Central memory CD8-positive, alpha-beta T cell (primary cell): ENCODE data around the gene IFNAR2.
"Not testable (repeated sequence)": the region's sequence is repeated elsewhere in the genome, so short reads cannot be mapped to it uniquely, and the experiment has no call there.

Source experiments
- ATAC-seq: fragments of 150-1000 bp; cut with Tn5 transposase; replicated peaks from 2 replicates; pipeline ENCODE4 v1.10.0; 2022; ENCODE audit warnings: mild to moderate bottlenecking, moderate FRiP score, moderate number of reproducible peaks; ENCODE audit not compliant: poor library complexity, severe bottlenecking; ENCODE audit errors: extremely low read depth
- DNase-seq, 2 donors: peaks; one replicate each; pipeline ENCODE4 v3.0.0; 2021; ENCODE audit warnings: low spot score in 2 of 2
- H3K27ac Mint-ChIP-seq: one replicate; pipeline ENCODE4 v1.8.0; 2022; ENCODE audit warnings: low read depth, mild to moderate bottlenecking, moderate library complexity, mixed read lengths
- H3K27me3 Mint-ChIP-seq: one replicate; pipeline ENCODE4 v1.8.0; 2022; ENCODE audit warnings: mixed read lengths
- H3K36me3 Mint-ChIP-seq: one replicate; pipeline ENCODE4 v1.8.0; 2022; ENCODE audit warnings: mild to moderate bottlenecking, moderate library complexity, mixed read lengths; ENCODE audit not compliant: insufficient read depth
- H3K4me1 Mint-ChIP-seq: one replicate; pipeline ENCODE4 v1.8.0; 2022; ENCODE audit warnings: mixed read lengths
- H3K4me3 Mint-ChIP-seq: one replicate; pipeline ENCODE4 v1.8.0; 2022; ENCODE audit warnings: mild to moderate bottlenecking, moderate library complexity, mixed read lengths
- H3K9me3 Mint-ChIP-seq: one replicate; pipeline ENCODE4 v1.8.0; 2022; ENCODE audit warnings: mixed read lengths

The IFNAR2 gene

GRCh38 chr21:33239559-33240127, 9.9 kb downstream of the IFNAR2 start:
- Mint-ChIP-seq H3K36me3 (peaks cover 19% of the 10 kb centered on the region), H3K4me3 (peak overlapping the region; percentile 62)
- not testable (repeated sequence) for DNase-seq

GRCh38 chr21:33240404-33240803, 10.7 kb downstream of the IFNAR2 start:
- peak overlapping the region; percentile 62 for H3K4me3 Mint-ChIP-seq
- H3K27ac Mint-ChIP-seq: peak overlapping the region; percentile 93
- H3K27me3 Mint-ChIP-seq: no peaks in the 10 kb centered on the region
- no peak for ATAC-seq
- no peaks in the 10 kb centered on the region for H3K9me3 Mint-ChIP-seq
- H3K36me3 Mint-ChIP-seq: peaks cover 25% of the 10 kb centered on the region
- DNase-seq: no peak
- peaks cover 81% of the 10 kb centered on the region for H3K4me1 Mint-ChIP-seq

More at GRCh38 chr21:33239559-33240127, 9.9 kb downstream of the IFNAR2 start:
- not testable (repeated sequence) for H3K9me3 Mint-ChIP-seq, ATAC-seq, H3K27me3 Mint-ChIP-seq
- peaks cover 82% of the 10 kb centered on the region for H3K4me1 Mint-ChIP-seq
- peak overlapping the region; percentile 93 for H3K27ac Mint-ChIP-seq

GRCh38 chr21:33241846-33242245, 12.1 kb downstream of the IFNAR2 start:
- peak overlapping the region; percentile 30 for H3K27ac Mint-ChIP-seq
- no peaks in the 10 kb centered on the region for H3K9me3 Mint-ChIP-seq
- peaks cover 67% of the 10 kb centered on the region for H3K4me1 Mint-ChIP-seq
- no peaks in the 10 kb centered on the region for H3K27me3 Mint-ChIP-seq
- H3K36me3 Mint-ChIP-seq: peaks cover 39% of the 10 kb centered on the region
- ATAC-seq (no peak), DNase-seq (no peak)
- H3K4me3 Mint-ChIP-seq: peak overlapping the region; percentile 23

GRCh38 chr21:33242846-33243245, 13.1 kb downstream of the IFNAR2 start:
- H3K36me3 Mint-ChIP-seq: peaks cover 45% of the 10 kb centered on the region
- H3K4me3 Mint-ChIP-seq: peak overlapping the region; percentile 42
- peaks cover 61% of the 10 kb centered on the region for H3K4me1 Mint-ChIP-seq
- not testable (repeated sequence) for H3K27ac Mint-ChIP-seq, ATAC-seq, H3K9me3 Mint-ChIP-seq, H3K27me3 Mint-ChIP-seq, DNase-seq

GRCh38 chr21:33244082-33244778, 14.5 kb downstream of the IFNAR2 start:
- ATAC-seq: peak; percentile 50
- Mint-ChIP-seq H3K9me3 (no peaks in the 10 kb centered on the region), H3K4me1 (peaks cover 57% of the 10 kb centered on the region), H3K27me3 (no peaks in the 10 kb centered on the region), H3K36me3 (peaks cover 57% of the 10 kb centered on the region), H3K27ac (peak overlapping the region; percentile 91), H3K4me3 (peak overlapping the region; percentile 71)
- no peak for DNase-seq

GRCh38 chr21:33244779-33245105, 15.0 kb downstream of the IFNAR2 start:
- Mint-ChIP-seq H3K27ac (peak overlapping the region; percentile 91), H3K4me1 (peaks cover 56% of the 10 kb centered on the region), H3K4me3 (peak overlapping the region; percentile 71), H3K9me3 (no peaks in the 10 kb centered on the region), H3K36me3 (peaks cover 61% of the 10 kb centered on the region), H3K27me3 (no peaks in the 10 kb centered on the region)
- no peak for DNase-seq
- ATAC-seq: no peak

- Mint-ChIP-seq H3K4me1 (peaks cover 51% of the 10 kb centered on the region), H3K4me3 (peak overlapping the region; percentile 71), H3K27ac (peak overlapping the region; percentile 91), H3K36me3 (peaks cover 65% of the 10 kb centered on the region), H3K27me3 (no peaks in the 10 kb centered on the region), H3K9me3 (no peaks in the 10 kb centered on the region)
- no peak for ATAC-seq
- DNase-seq: no peak
Measured at GRCh38 chr21:33245289-33245918, 15.7 kb downstream of the IFNAR2 start.

- Mint-ChIP-seq H3K27ac (no peak overlapping the region), H3K9me3 (no peaks in the 10 kb centered on the region), H3K27me3 (no peaks in the 10 kb centered on the region), H3K36me3 (peaks cover 76% of the 10 kb centered on the region), H3K4me1 (peaks cover 58% of the 10 kb centered on the region), H3K4me3 (no peak overlapping the region)
- DNase-seq (no peak), ATAC-seq (no peak)
Measured at GRCh38 chr21:33246506-33246905, 16.8 kb downstream of the IFNAR2 start.

- peaks cover 79% of the 10 kb centered on the region for H3K36me3 Mint-ChIP-seq
- no peaks in the 10 kb centered on the region for H3K27me3 Mint-ChIP-seq
- no peaks in the 10 kb centered on the region for H3K9me3 Mint-ChIP-seq
- H3K4me1 Mint-ChIP-seq: peaks cover 53% of the 10 kb centered on the region
- ATAC-seq (no peak), DNase-seq (no peak)
- H3K27ac Mint-ChIP-seq: no peak overlapping the region
- no peak overlapping the region for H3K4me3 Mint-ChIP-seq
Measured at GRCh38 chr21:33246963-33247362, 17.2 kb downstream of the IFNAR2 start.

- no peak overlapping the region for H3K4me3 Mint-ChIP-seq
- no peaks in the 10 kb centered on the region for H3K9me3 Mint-ChIP-seq
- peak overlapping the region; percentile 89 for H3K27ac Mint-ChIP-seq
- H3K4me1 Mint-ChIP-seq: peaks cover 49% of the 10 kb centered on the region
- DNase-seq: no peak
- ATAC-seq: no peak
- H3K27me3 Mint-ChIP-seq: no peaks in the 10 kb centered on the region
- peaks cover 81% of the 10 kb centered on the region for H3K36me3 Mint-ChIP-seq
Measured at GRCh38 chr21:33247599-33247998, 17.9 kb downstream of the IFNAR2 start.

GRCh38 chr21:33249331-33250002, 19.7 kb downstream of the IFNAR2 start:
- peaks cover 85% of the 10 kb centered on the region for H3K36me3 Mint-ChIP-seq
- ATAC-seq (no peak), DNase-seq (no peak)
- no peaks in the 10 kb centered on the region for H3K9me3 Mint-ChIP-seq
- H3K27me3 Mint-ChIP-seq: no peaks in the 10 kb centered on the region
- H3K4me3 Mint-ChIP-seq: no peak overlapping the region
- peaks cover 43% of the 10 kb centered on the region for H3K4me1 Mint-ChIP-seq
- peak overlapping the region; percentile 89 for H3K27ac Mint-ChIP-seq

- peaks cover 34% of the 10 kb centered on the region for H3K4me1 Mint-ChIP-seq
- no peaks in the 10 kb centered on the region for H3K9me3 Mint-ChIP-seq
- no peak overlapping the region for H3K4me3 Mint-ChIP-seq
- peaks cover 79% of the 10 kb centered on the region for H3K36me3 Mint-ChIP-seq
- DNase-seq: no peak
- ATAC-seq: no peak
- no peaks in the 10 kb centered on the region for H3K27me3 Mint-ChIP-seq
- peak overlapping the region; percentile 89 for H3K27ac Mint-ChIP-seq
Measured at GRCh38 chr21:33251119-33251518, 21.4 kb downstream of the IFNAR2 start.
